NB4 (cell line): ENCODE measurements around the gene ESR1.

Experiments used
- DNase-seq: peaks from one replicate; pipeline ENCODE4 v3.0.0; 2010; ENCODE audit warnings: low read depth
- H3K4me3 ChIP-seq: one replicate; pipeline ENCODE4 v1.5.1; 2011; ENCODE audit warnings: mild to moderate bottlenecking, low read depth, low read length, moderate library complexity
- CTCF ChIP-seq: IDR thresholded peaks from one replicate; pipeline ENCODE4 v1.5.1; 2012; ENCODE audit warnings: low read depth, low read length
- MAX ChIP-seq: IDR thresholded peaks from 2 replicates; pipeline ENCODE4 v1.6.1; 2011; ENCODE audit warnings: low read depth, low read length
- MYC ChIP-seq: IDR thresholded peaks from 2 replicates; pipeline ENCODE4 v1.6.1; 2011; ENCODE audit warnings: low read depth, low read length
- POLR2A ChIP-seq: IDR thresholded peaks from 2 replicates; pipeline ENCODE4 v1.6.1; 2011; ENCODE audit warnings: mild to moderate bottlenecking; ENCODE audit not compliant: insufficient read length; ENCODE audit errors: extremely low read depth

The ESR1 gene

GRCh38 chr6:152002306-152002705 lies 194.8 kb downstream of the ESR1 start:
- TF ChIP-seq CTCF (no peak), POLR2A (no peak), MYC (no peak), MAX (no peak)
- no peak overlapping the region for H3K4me3 ChIP-seq
- DNase-seq: no peak

- TF ChIP-seq CTCF (no peak), MYC (no peak), POLR2A (no peak)
- H3K4me3 ChIP-seq: no peak overlapping the region
- no peak for DNase-seq
These were observed 196.6 kb downstream of the ESR1 start for GRCh38 chr6:152004036-152004566.

GRCh38 chr6:152004896-152005295 lies 197.4 kb downstream of the ESR1 start:
- H3K4me3 ChIP-seq: no peak overlapping the region
- no peak for TF ChIP-seq MAX
- no peak for TF ChIP-seq POLR2A
- TF ChIP-seq MYC: no peak
- TF ChIP-seq CTCF: no peak
- no peak for DNase-seq

- TF ChIP-seq MAX (no peak), MYC (no peak), POLR2A (no peak), CTCF (no peak)
These were observed 201.3 kb downstream of the ESR1 start for GRCh38 chr6:152008779-152009178.

GRCh38 chr6:152012227-152012626 lies 204.7 kb downstream of the ESR1 start:
- no peak overlapping the region for H3K4me3 ChIP-seq
- TF ChIP-seq POLR2A (no peak), MAX (no peak), MYC (no peak), CTCF (no peak)
- no peak for DNase-seq

More at GRCh38 chr6:152008779-152009178, 201.3 kb downstream of the ESR1 start:
- H3K4me3 ChIP-seq: no peak overlapping the region
- DNase-seq: no peak

GRCh38 chr6:152018876-152019275 lies 211.4 kb downstream of the ESR1 start:
- TF ChIP-seq POLR2A (no peak), MAX (no peak), MYC (no peak), CTCF (no peak)
- DNase-seq: no peak
- H3K4me3 ChIP-seq: no peak overlapping the region
